GM12873 (cell line): ENCODE data around the gene IL3RA.

Experiments
- CTCF ChIP-seq: IDR thresholded peaks from 2 replicates; pipeline ENCODE4 v1.5.1; 2012; ENCODE audit warnings: low read depth, mild to moderate bottlenecking, moderate library complexity, low read length, control low read depth; ENCODE audit not compliant: insufficient read depth; ENCODE audit errors: missing control alignments

IL3RA gene

GRCh38 chrX:1322393-1322792 is 14.2 kb upstream of the IL3RA start:
- TF ChIP-seq CTCF = no peak

GRCh38 chrX:1323315-1323714 is 13.3 kb upstream of the IL3RA start:
- TF ChIP-seq CTCF = peak; percentile 74

DNA sequence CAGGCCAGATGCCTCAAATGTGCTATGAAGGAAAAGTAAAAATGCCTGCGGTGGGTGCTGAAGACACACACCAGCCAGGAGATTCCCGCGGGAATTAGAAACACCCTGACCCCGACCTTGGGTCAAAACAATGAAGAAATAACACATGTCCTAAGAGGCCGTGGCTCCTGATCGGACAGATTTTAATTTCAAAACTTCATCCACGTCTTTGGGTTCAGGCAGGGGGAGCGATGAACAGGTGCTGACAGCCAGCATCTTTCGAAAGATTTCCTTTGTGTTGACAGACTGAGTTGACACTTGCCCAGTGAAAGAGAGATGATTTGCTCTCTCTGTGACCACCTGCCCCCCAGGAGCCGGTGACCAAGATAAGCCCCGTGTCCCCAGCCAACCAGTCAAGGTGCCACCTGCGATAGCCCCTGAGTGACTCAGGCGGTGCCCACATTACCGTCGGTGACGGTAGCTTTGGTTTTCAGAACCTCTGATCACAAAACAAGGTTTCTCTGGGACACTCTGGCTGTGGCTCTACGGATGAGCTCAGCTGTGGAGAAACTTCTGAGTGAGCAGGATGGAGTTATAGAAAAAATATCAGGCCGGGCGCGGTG is 11.0 kb upstream of the IL3RA start:
- TF ChIP-seq CTCF = no peak

GRCh38 chrX:1327651-1328304 is 8.8 kb upstream of the IL3RA start:
- TF ChIP-seq CTCF = no peak

- TF ChIP-seq CTCF = no peak
Observed at GRCh38 chrX:1330605-1331004, 6.0 kb upstream of the IL3RA start.

DNA sequence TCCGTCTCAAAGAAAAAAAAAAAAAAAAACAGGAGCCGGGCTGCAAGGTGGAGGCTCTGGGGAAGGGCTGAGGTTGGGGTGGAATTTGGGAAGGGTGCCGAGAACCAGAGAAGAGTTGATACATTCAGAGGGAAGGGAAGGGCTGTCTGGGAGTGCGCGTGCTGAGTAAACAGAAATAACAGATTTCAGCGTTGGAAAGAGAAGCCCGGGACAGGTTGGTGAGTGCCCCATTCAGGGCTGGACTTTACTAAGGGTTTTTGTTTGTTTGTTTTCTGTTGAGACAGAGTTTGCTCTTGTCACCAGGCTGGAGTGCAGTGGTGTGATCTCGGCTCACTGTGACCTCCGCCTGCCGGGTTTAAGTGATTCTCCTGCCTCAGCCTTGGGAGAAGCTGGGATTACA is 1.7 kb upstream of the IL3RA start:
- TF ChIP-seq CTCF = no peak

GRCh38 chrX:1336948-1337779 is 579 bp downstream of the IL3RA start:
- TF ChIP-seq CTCF = no peak
